Keratinocyte (primary cell): ENCODE results near the gene BRIP1. TPM values are rescaled to one million over a fixed set of nuclear protein-coding genes. Genes with fewer than 3 reads are reported as not detected.

Source experiments
- DNase-seq: peaks from one replicate; pipeline ENCODE4 v3.0.0-alpha.2; 2011; ENCODE audit warnings: low read depth, missing footprints, low spot score
- FAIRE-seq: peaks from 2 replicates; lab custom pipeline; 2011; peaks lifted over from hg19 to GRCh38; lab: Jason Lieb, UNC
- H2AFZ ChIP-seq: 2 replicates; pipeline ENCODE4 v1.6.0; 2012; ENCODE audit warnings: low read length, control low read depth, inconsistent platforms; ENCODE audit not compliant: control insufficient read depth
- H3K27ac ChIP-seq: 2 replicates; pipeline ENCODE4 v1.5.1; 2011; ENCODE audit warnings: low read length; ENCODE audit not compliant: control insufficient read depth, insufficient read depth
- H3K27me3 ChIP-seq: 3 replicates; pipeline ENCODE4 v1.6.0; 2011; ENCODE audit warnings: low read length; ENCODE audit not compliant: control insufficient read depth, insufficient read depth; ENCODE audit errors: extremely low read depth
- H3K36me3 ChIP-seq, 2 experiments: 2 replicates in 1 of 2; 3 replicates in 1 of 2; pipeline ENCODE4 v1.5.1; 2011; ENCODE audit warnings: low read length in 2 of 2, mild to moderate bottlenecking in 1 of 2; ENCODE audit not compliant: control insufficient read depth in 2 of 2, insufficient read depth in 2 of 2; ENCODE audit errors: extremely low read depth in 1 of 2
- H3K4me1 ChIP-seq: 3 replicates; pipeline ENCODE4 v1.5.1; 2011; ENCODE audit warnings: low read length; ENCODE audit not compliant: control insufficient read depth, insufficient read depth; ENCODE audit errors: extremely low read depth
- H3K4me2 ChIP-seq: 3 replicates; pipeline ENCODE4 v1.6.0; 2011; ENCODE audit warnings: low read depth, low read length; ENCODE audit not compliant: control insufficient read depth, insufficient read depth; ENCODE audit errors: extremely low read depth
- H3K4me3 ChIP-seq, 3 experiments: fragments of 200-600 bp in 1 of 3; sonication (generic) in 1 of 3; 2 replicates in 2 of 3; 3 replicates in 1 of 3; pipeline ENCODE4 v1.5.1; 2011 to 2016; ENCODE audit warnings: low read length in 3 of 3, mild to moderate bottlenecking in 3 of 3, control low read depth in 2 of 3, inconsistent platforms in 1 of 3, low read depth in 1 of 3, mixed read lengths in 1 of 3, mixed run types in 1 of 3, moderate library complexity in 1 of 3; ENCODE audit not compliant: control insufficient read depth in 2 of 3, insufficient read depth in 2 of 3; ENCODE audit errors: extremely low read depth in 1 of 3
- H3K79me2 ChIP-seq: 2 replicates; pipeline ENCODE4 v1.6.0; 2012; ENCODE audit warnings: low read length; ENCODE audit not compliant: control insufficient read depth, insufficient read depth
- H3K9ac ChIP-seq: 3 replicates; pipeline ENCODE4 v1.6.0; 2011; ENCODE audit warnings: low read length; ENCODE audit not compliant: control insufficient read depth, insufficient read depth; ENCODE audit errors: extremely low read depth
- H3K9me1 ChIP-seq: 3 replicates; pipeline ENCODE4 v1.6.0; 2011; ENCODE audit warnings: low read length; ENCODE audit not compliant: control insufficient read depth, insufficient read depth; ENCODE audit errors: extremely low read depth
- H3K9me3 ChIP-seq: 2 replicates; pipeline ENCODE4 v1.5.1; 2012; ENCODE audit warnings: low read depth, low read length; ENCODE audit not compliant: control insufficient read depth
- H4K20me1 ChIP-seq: 3 replicates; pipeline ENCODE4 v1.6.0; 2011; ENCODE audit warnings: low read length; ENCODE audit not compliant: control insufficient read depth, insufficient read depth; ENCODE audit errors: extremely low read depth
- EZH2 ChIP-seq: IDR thresholded peaks from one replicate; pipeline ENCODE4 v1.6.1; 2012; ENCODE audit warnings: inconsistent platforms, mild to moderate bottlenecking, low read length, moderate library complexity
- dilution Hi-C: fragments of 300-500 bp; cut with MboI; formaldehyde crosslinking; loops from one replicate; pipeline ENCODE4 v1.7.0; 2020; ENCODE audit warnings: low sequenced_read_pairs; ENCODE audit not compliant: extremely low pct_ligation_motif_present
- polyA plus RNA-seq, 5 experiments: library from polyadenylated mRNA; depleted of rRNA in 3 of 5; stranded (reverse) in 3 of 5; stranded (forward) in 1 of 5; unstranded in 1 of 5; fragments of >200 nt; gene quantifications; 1 replicate in 1 of 5; 2 replicates in 3 of 5; 3 replicates in 1 of 5; pipeline versions ENCODE4 v1.2.1 to v1.2.3, GENCODE V29; 2011 to 2012; ENCODE audit warnings: missing spikeins in 2 of 5, low read depth in 1 of 5, low replicate concordance in 1 of 5
- TF ChIP-seq, protein P1 (sequence below), 3 experiments: IDR thresholded peaks in 1 of 3; conservative IDR thresholded peaks in 1 of 3; optimal IDR thresholded peaks in 1 of 3; 2 replicates in 2 of 3; 3 replicates in 1 of 3; pipeline versions ENCODE3 to v1.5.1; 2011; ENCODE audit warnings: low read length in 3 of 3, mild to moderate bottlenecking in 3 of 3, moderate library complexity in 2 of 3, control low read depth in 1 of 3, inconsistent platforms in 1 of 3; ENCODE audit not compliant: insufficient read depth in 2 of 3; ENCODE audit errors: extremely low read depth in 1 of 3

BRIP1 gene
- polyA plus RNA-seq, 1 donor (not counting 4 experiments of a cell fraction or from before 2014, with no cell fraction given): 4.0 TPM

GRCh38 chr17:61689610-61690180 lies 173.6 kb downstream of the BRIP1 start:
- Histone ChIP-seq H4K20me1 (no peaks in the 10 kb centered on the region), H3K79me2 (no peaks in the 10 kb centered on the region), H3K4me1 (peaks cover 4% of the 10 kb centered on the region), H3K9ac (no peak overlapping the region), H3K4me2 (no peak overlapping the region), H3K9me1 (no peaks in the 10 kb centered on the region), H3K27me3 (no peaks in the 10 kb centered on the region), H3K27ac (no peak overlapping the region), H3K4me3 (no peak overlapping the region), H2AFZ (no peak overlapping the region), H3K9me3 (no peaks in the 10 kb centered on the region), H3K36me3 (no peaks in the 10 kb centered on the region)
- FAIRE-seq (no peak), DNase-seq (no peak)
- dilution Hi-C loops: no loop called here
- TF ChIP-seq, protein P1, sequence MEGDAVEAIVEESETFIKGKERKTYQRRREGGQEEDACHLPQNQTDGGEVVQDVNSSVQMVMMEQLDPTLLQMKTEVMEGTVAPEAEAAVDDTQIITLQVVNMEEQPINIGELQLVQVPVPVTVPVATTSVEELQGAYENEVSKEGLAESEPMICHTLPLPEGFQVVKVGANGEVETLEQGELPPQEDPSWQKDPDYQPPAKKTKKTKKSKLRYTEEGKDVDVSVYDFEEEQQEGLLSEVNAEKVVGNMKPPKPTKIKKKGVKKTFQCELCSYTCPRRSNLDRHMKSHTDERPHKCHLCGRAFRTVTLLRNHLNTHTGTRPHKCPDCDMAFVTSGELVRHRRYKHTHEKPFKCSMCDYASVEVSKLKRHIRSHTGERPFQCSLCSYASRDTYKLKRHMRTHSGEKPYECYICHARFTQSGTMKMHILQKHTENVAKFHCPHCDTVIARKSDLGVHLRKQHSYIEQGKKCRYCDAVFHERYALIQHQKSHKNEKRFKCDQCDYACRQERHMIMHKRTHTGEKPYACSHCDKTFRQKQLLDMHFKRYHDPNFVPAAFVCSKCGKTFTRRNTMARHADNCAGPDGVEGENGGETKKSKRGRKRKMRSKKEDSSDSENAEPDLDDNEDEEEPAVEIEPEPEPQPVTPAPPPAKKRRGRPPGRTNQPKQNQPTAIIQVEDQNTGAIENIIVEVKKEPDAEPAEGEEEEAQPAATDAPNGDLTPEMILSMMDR (optimal IDR thresholded peaks at IDR 0.05 in 1 of 3, IDR thresholded peaks at IDR 0.05 in 1 of 3, conservative IDR thresholded peaks at IDR 0.05 in 1 of 3; ENCODE audit: extremely low read depth in 1 of 3, insufficient read depth in 2 of 3, low read length in 3 of 3): no peak
- TF ChIP-seq EZH2: no peak

DNA sequence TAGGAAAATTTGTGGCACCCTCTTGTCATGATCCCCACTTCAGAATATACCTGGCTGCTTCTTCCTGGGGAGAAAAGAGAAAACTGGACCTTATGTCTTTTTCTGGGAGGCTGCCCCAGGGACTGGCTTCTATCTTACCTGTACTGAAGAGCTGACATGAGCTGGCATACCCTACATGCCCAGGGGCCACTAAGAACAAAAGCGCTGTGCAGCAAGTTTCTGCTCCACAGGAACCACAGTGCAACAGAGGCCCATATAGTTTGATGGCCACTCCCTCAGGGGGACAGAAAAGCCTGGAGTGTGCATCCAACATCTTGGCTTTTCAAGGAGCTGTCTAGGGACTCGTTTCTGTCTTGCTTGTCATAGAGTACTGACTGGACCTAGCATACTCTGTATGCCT lies 175.6 kb downstream of the BRIP1 start:
- no peak overlapping the region for H2AFZ ChIP-seq
- dilution Hi-C loops: no loop called here
- no peak overlapping the region for H3K27ac ChIP-seq
- H3K9me3 ChIP-seq: no peaks in the 10 kb centered on the region
- H3K79me2 ChIP-seq: no peaks in the 10 kb centered on the region
- H3K9ac ChIP-seq: no peak overlapping the region
- H3K4me2 ChIP-seq: no peak overlapping the region
- no peaks in the 10 kb centered on the region for H4K20me1 ChIP-seq
- no peak overlapping the region for H3K4me3 ChIP-seq
- no peak for TF ChIP-seq EZH2
- TF ChIP-seq, protein P1 (optimal IDR thresholded peaks at IDR 0.05 in 1 of 3, IDR thresholded peaks at IDR 0.05 in 1 of 3, conservative IDR thresholded peaks at IDR 0.05 in 1 of 3; ENCODE audit: extremely low read depth in 1 of 3, insufficient read depth in 2 of 3, low read length in 3 of 3): no peak
- FAIRE-seq: no peak
- H3K36me3 ChIP-seq: no peaks in the 10 kb centered on the region
- DNase-seq: no peak
- H3K27me3 ChIP-seq: no peaks in the 10 kb centered on the region
- H3K4me1 ChIP-seq: peaks cover 4% of the 10 kb centered on the region
- H3K9me1 ChIP-seq: no peaks in the 10 kb centered on the region
